ENCODE measurements around the gene OLIG2.

OLIG2 gene

GRCh38 chr21:33020558-33021100 is 5.1 kb upstream of the OLIG2 start:
- no peak for DNase-seq

- DNase-seq, result no peak
Measured at GRCh38 chr21:33021150-33021549, 4.6 kb upstream of the OLIG2 start.

GRCh38 chr21:33021667-33022066 is 4.1 kb upstream of the OLIG2 start:
- DNase-seq, result no peak

- DNase-seq, result no peak
Measured at GRCh38 chr21:33022489-33022827, 3.3 kb upstream of the OLIG2 start.

- DNase-seq, result no peak
Measured at GRCh38 chr21:33022828-33023573, 2.7 kb upstream of the OLIG2 start.

- DNase-seq, result no peak
Measured at GRCh38 chr21:33023574-33024200, 2.0 kb upstream of the OLIG2 start.

- no peak for DNase-seq
Measured at GRCh38 chr21:33024201-33025103, 1.3 kb upstream of the OLIG2 start.

- DNase-seq, result no peak
Measured at GRCh38 chr21:33025106-33025488, 638 bp upstream of the OLIG2 start.

- DNase-seq, result no peak
Measured at GRCh38 chr21:33026443-33026858, 716 bp downstream of the OLIG2 start.

- no peak for DNase-seq
Measured at GRCh38 chr21:33026878-33027400, 1.2 kb downstream of the OLIG2 start.

- no peak for DNase-seq
Measured at GRCh38 chr21:33027401-33028286, 1.9 kb downstream of the OLIG2 start.

GRCh38 chr21:33028287-33028670 is 2.5 kb downstream of the OLIG2 start:
- no peak for DNase-seq

GRCh38 chr21:33028773-33029384 is 3.1 kb downstream of the OLIG2 start:
- no peak for DNase-seq

- DNase-seq, result no peak
Measured at GRCh38 chr21:33029385-33029921, 3.7 kb downstream of the OLIG2 start.

GRCh38 chr21:33029975-33030461 is 4.3 kb downstream of the OLIG2 start:
- no peak for DNase-seq

- DNase-seq, result no peak
Measured at GRCh38 chr21:33030633-33031032, 4.9 kb downstream of the OLIG2 start.

- DNase-seq, result no peak
Measured at GRCh38 chr21:33031152-33031911, 5.6 kb downstream of the OLIG2 start.

GRCh38 chr21:33032434-33033047 is 6.8 kb downstream of the OLIG2 start:
- no peak for DNase-seq

GRCh38 chr21:33033094-33033951 is 7.6 kb downstream of the OLIG2 start:
- no peak for DNase-seq

Data from cortex of kidney (tissue), 1 donor.